Activated CD8-positive, alpha-beta memory T cell treated with anti-CD3 and anti-CD28 coated beads for 4 hours (primary cell): ENCODE results near the gene DCP1B.

Source experiments
- DNase-seq, 2 donors: peaks; one replicate each; pipeline ENCODE4 v3.0.0-alpha.2; 2020; ENCODE audit warnings: low read depth in 2 of 2

The DCP1B gene

GRCh38 chr12:1935242-1935641 lies 69.0 kb downstream of the DCP1B start:
- DNase-seq, result no peak

GRCh38 chr12:1934831-1935230 lies 69.4 kb downstream of the DCP1B start:
- DNase-seq, result no peak

- DNase-seq, result no peak
These were observed 70.2 kb downstream of the DCP1B start for GRCh38 chr12:1934068-1934467.

GRCh38 chr12:1933342-1934051 lies 70.8 kb downstream of the DCP1B start:
- DNase-seq, result no peak

- no peak for DNase-seq
These were observed 71.9 kb downstream of the DCP1B start for GRCh38 chr12:1932264-1932777.

- DNase-seq, result no peak
These were observed 72.6 kb downstream of the DCP1B start for GRCh38 chr12:1931642-1932041.

GRCh38 chr12:1930803-1931597 lies 73.3 kb downstream of the DCP1B start:
- no peak for DNase-seq

- no peak for DNase-seq
These were observed 74.1 kb downstream of the DCP1B start for GRCh38 chr12:1929985-1930802.

GRCh38 chr12:1929241-1929984 lies 74.8 kb downstream of the DCP1B start:
- no peak for DNase-seq

GRCh38 chr12:1928439-1929121 lies 75.7 kb downstream of the DCP1B start:
- no peak for DNase-seq

GRCh38 chr12:1927751-1928351 lies 76.4 kb downstream of the DCP1B start:
- DNase-seq, result no peak

- DNase-seq, result no peak
These were observed 77.1 kb downstream of the DCP1B start for GRCh38 chr12:1927051-1927680.

- no peak for DNase-seq
These were observed 78.0 kb downstream of the DCP1B start for GRCh38 chr12:1926251-1926657.

GRCh38 chr12:1925684-1926006 lies 78.6 kb downstream of the DCP1B start:
- DNase-seq, result no peak

- DNase-seq, result no peak
These were observed 79.1 kb downstream of the DCP1B start for GRCh38 chr12:1924996-1925683.

- no peak for DNase-seq
These were observed 81.3 kb downstream of the DCP1B start for GRCh38 chr12:1922985-1923384.

- DNase-seq, result no peak
These were observed 82.1 kb downstream of the DCP1B start for GRCh38 chr12:1922075-1922709.

GRCh38 chr12:1920971-1921370 lies 83.3 kb downstream of the DCP1B start:
- no peak for DNase-seq

- no peak for DNase-seq
These were observed 83.8 kb downstream of the DCP1B start for GRCh38 chr12:1920436-1920835.
